A549 treated with GW870086 at 1 μM for 4 hours (cell line): ENCODE measurements around the gene RPRM. TPM values are rescaled to one million over a fixed set of nuclear protein-coding genes. Genes with fewer than 3 reads are reported as not detected.

Source experiments
- total RNA-seq: library from RNA; stranded (reverse); fragments of 200-300 nt; extraction: Qiagen RNA extraction; gene quantifications from 5 replicates; pipeline ENCODE4 v1.2.3, GENCODE V29; 2022; ENCODE audit warnings: low read depth

RPRM gene
- total RNA-seq = 0.11 TPM in 1 of 5 replicates, not detected in the others

GRCh38 chr2:153478289-153479261, at the start of gene RPRM:
Gene RPRM, minus strand, starts transcription at chr2:153478762. Its CDS starts 197 bp downstream, at chr2:153478565.

